Transverse colon (tissue), 4 donors: Measurements from ENCODE around the gene ITM2C. TPM values are rescaled to one million over a fixed set of nuclear protein-coding genes. Genes with fewer than 3 reads are reported as not detected.

Experiments used
- DNase-seq: peaks from one replicate; pipeline ENCODE4 v3.0.0-alpha.2; 2019
- H3K27ac ChIP-seq, 4 donors: fragments of 200-600 bp; sonication (generic); 2 replicates each; pipeline ENCODE4 v1.5.1; 2016 to 2018; ENCODE audit warnings: inconsistent platforms in 4 of 4
- H3K27me3 ChIP-seq: fragments of 200-600 bp; sonication (generic); 2 replicates; pipeline ENCODE4 v1.5.1; 2017; ENCODE audit warnings: inconsistent platforms
- H3K36me3 ChIP-seq, 4 donors: fragments of 200-600 bp; sonication (generic); 2 replicates each; pipeline ENCODE4 v1.5.1; 2017 to 2019; ENCODE audit warnings: inconsistent platforms in 4 of 4
- H3K4me1 ChIP-seq, 4 donors: fragments of 200-600 bp; sonication (generic); 2 replicates each; pipeline ENCODE4 v1.5.1; 2017 to 2020; ENCODE audit warnings: inconsistent platforms in 4 of 4
- H3K4me3 ChIP-seq, 4 donors: fragments of 200-600 bp; sonication (generic); 1 replicate in 1 of 4; 2 replicates in 3 of 4; pipeline versions ENCODE4 v1.5.1 to v1.6.1; 2017 to 2019; ENCODE audit warnings: inconsistent platforms in 4 of 4
- H3K9me3 ChIP-seq, 2 donors: fragments of 200-600 bp; sonication (generic); 2 replicates each; pipeline ENCODE4 v1.5.1; 2017 to 2019; ENCODE audit warnings: inconsistent platforms in 2 of 2
- CTCF ChIP-seq, 5 experiments: fragments of 200-600 bp in 3 of 5; fragments of 450-650 bp in 2 of 5; sonication (generic) in 3 of 5; IDR thresholded peaks; 1 replicate in 2 of 5; 2 replicates in 3 of 5; pipeline ENCODE4 v1.5.1; 2016 to 2017; ENCODE audit warnings: antibody characterized with exemption in 5 of 5, inconsistent platforms in 3 of 5, mild to moderate bottlenecking in 2 of 5, moderate library complexity in 1 of 5
- EP300 ChIP-seq: sonication (generic); formaldehyde crosslinking; IDR thresholded peaks from one replicate; pipeline ENCODE4 v1.6.1; 2017; ENCODE audit warnings: antibody characterized with exemption, low read depth
- POLR2A ChIP-seq: fragments of 450-650 bp; IDR thresholded peaks from one replicate; pipeline ENCODE4 v1.6.1; 2016; ENCODE audit warnings: antibody characterized with exemption, mild to moderate bottlenecking, moderate library complexity
- POLR2AphosphoS5 ChIP-seq, 3 donors: sonication (generic); formaldehyde crosslinking; IDR thresholded peaks; one replicate each; pipeline ENCODE4 v1.6.1; 2016; ENCODE audit warnings: antibody characterized with exemption in 3 of 3
- WGBS, 2 donors: methylation state at CpG; one replicate each; pipeline ENCODE4 v1.1.5; 2018; ENCODE audit warnings: low coverage in 1 of 2; 5-methylcytosine and 5-hydroxymethylcytosine counted together
- in situ Hi-C, 4 donors: fragments of 200-750 bp; cut with MboI; loops; one replicate each; pipeline versions ENCODE4 v1.15.0 to v1.15.1; 2017; ENCODE audit warnings: low sequenced_read_pairs in 3 of 4, low pct_ligation_motif_present in 1 of 4, low pct_unique_long_range_greater_than_20kb in 1 of 4
- intact Hi-C: fragments of 100-400 bp; cut with DNase I; formaldehyde crosslinking; loops from one replicate; pipeline ENCODE4 v1.15.1; 2023; ENCODE audit warnings: low total_unique reads
- total RNA-seq, 4 donors: library from RNA; depleted of rRNA; stranded (reverse); fragments of >200 nt; gene quantifications; one replicate each; pipeline ENCODE4 v1.1.0, GENCODE V29; 2016

The ITM2C gene
- total RNA-seq, 4 donors from 2014 or later, result 911 to 2,535 (median 1,776) TPM

DNA sequence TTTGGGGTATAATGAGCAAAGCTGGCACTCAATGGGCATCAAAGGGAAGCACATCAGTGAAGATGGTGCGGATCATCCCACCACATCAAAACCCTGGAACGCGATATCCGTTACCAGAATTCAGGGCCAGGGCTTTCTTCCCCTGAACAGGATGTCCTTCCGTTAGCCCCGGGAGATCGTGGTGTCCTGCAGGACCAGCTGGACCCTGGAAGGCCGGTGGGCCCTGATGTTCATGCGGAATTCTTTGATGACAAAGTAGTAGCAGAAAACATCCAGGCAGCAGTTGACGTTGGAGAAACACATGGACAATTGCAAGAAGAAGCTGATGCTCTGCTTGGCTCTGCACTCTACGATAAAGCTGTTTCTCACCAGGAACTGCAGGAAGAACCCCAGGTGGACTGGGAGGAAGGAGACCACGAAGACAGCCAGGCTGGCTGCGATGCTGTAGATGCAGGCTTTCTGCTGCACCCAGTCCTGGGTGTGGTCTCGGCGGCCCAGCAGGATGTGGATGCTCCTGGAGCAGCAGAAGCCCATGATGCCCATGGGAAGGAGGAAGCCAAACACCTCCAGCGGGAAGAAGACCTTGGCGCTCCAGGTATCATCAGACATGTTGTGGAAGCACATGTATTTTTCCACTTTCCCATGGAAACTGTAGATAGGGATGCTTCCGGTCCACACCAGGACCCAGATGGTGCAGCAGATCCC lies 45.3 kb downstream of the ITM2C start:
- H3K36me3 ChIP-seq, result no peaks in the 10 kb centered on the region
- H3K4me1 ChIP-seq, result peaks cover 0 to 19% (median 2%) of the 10 kb centered on the region in 4 donors
- DNase-seq, result peak; percentile 3
- no peaks in the 10 kb centered on the region for H3K9me3 ChIP-seq
- no peak overlapping the region for H3K4me3 ChIP-seq
- H3K27me3 ChIP-seq, result no peaks in the 10 kb centered on the region
- intact Hi-C loops, result no loop called here
- in situ Hi-C loops, result loop anchor here (5.0 to 10.0 kb wide), 5 partner anchors 48 to 75 kb away; partner anchors contain the start of gene ITM2C (in 1 of the 4)
- no peak overlapping the region for H3K27ac ChIP-seq
- no peak for TF ChIP-seq POLR2A
- WGBS, 2 donors, result 98% methylated on average over 18 of the region's 18 CpGs; no CpG with 5 or more reads in 1 of the 2 donors

DNA sequence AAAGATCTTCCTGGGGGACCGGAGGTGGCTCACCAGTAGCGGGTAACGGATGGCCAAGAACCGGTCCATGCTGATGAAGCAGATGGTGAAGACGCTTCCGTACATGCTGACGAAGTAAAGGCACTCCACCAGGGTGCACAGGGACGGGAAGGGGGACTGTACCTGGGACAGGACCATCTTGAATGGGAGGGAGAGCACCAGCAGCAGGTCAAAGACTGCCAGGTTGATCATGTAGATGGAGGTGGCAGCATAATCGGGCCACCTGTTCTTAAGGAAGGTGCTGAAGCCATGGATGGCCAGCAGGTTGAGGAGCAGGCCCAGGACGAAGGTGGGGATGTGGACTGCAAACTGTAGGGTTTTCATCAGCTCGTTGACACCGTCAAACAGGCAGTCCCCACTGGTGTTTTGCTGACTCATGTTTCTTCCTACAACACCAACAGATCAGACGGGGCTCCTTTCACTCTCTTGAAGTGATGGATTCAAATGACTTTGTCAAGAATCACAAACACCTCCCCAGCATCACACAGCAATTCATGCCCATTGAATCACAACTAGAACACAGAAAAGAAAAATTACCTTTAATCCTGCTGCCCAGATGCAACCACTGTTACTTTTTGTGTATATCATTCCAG lies 45.9 kb downstream of the ITM2C start:
- Histone ChIP-seq H3K27ac (no peak overlapping the region), H3K27me3 (no peaks in the 10 kb centered on the region), H3K4me1 (peaks cover 0 to 19% (median 2%) of the 10 kb centered on the region in 4 donors), H3K9me3 (no peaks in the 10 kb centered on the region), H3K4me3 (no peak overlapping the region), H3K36me3 (no peaks in the 10 kb centered on the region)
- in situ Hi-C loops, result loop anchor here in 2 of 4 donors (10.0 kb wide), 2 partner anchors 56 to 76 kb away; no protein-coding TSS in a partner anchor
- TF ChIP-seq POLR2AphosphoS5 (IDR thresholded peaks at IDR 0.05) (no peak), POLR2A (no peak), CTCF (IDR thresholded peaks at IDR 0.05) (no peak), EP300 (no peak)
- 80 to 89% methylated on average over 3 to 13 of the region's 13 CpGs for WGBS, 2 donors
- DNase-seq, result peak; percentile 4
- intact Hi-C loops, result no loop called here

DNA sequence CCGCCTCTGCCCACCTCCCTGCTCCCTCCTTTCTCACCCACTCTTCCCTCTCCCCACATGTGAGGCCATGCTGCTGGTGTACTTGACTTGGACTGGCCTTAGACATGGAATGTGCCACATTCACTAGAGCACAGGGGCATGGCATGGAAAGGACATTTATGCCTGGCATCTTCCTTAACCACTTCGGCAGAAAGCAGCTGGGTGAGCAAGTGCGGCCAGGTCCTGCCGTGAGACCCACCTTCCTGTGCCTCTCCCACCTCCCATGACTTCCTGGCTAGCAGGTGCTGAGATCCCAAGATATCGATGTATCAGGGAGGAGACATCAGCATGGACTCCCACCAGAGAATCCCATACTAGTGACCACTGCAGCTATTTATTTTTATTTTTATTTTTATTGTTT lies 47.3 kb downstream of the ITM2C start:
- TF ChIP-seq CTCF (IDR thresholded peaks at IDR 0.05), result no peak
- no peak for TF ChIP-seq POLR2AphosphoS5 (IDR thresholded peaks at IDR 0.05)
- TF ChIP-seq EP300, result no peak
- no peak for TF ChIP-seq POLR2A
- no peak for DNase-seq
- no peak overlapping the region for H3K27ac ChIP-seq
- in situ Hi-C loops, result loop anchor here in 2 of 4 donors (10.0 kb wide), 2 partner anchors 57 to 77 kb away; no protein-coding TSS in a partner anchor
- no peaks in the 10 kb centered on the region for H3K27me3 ChIP-seq
- 96% methylated on average over 5 of the region's 5 CpGs; no CpG with 5 or more reads in 1 of the 2 donors for WGBS, 2 donors
- intact Hi-C loops, result no loop called here
- no peaks in the 10 kb centered on the region for H3K36me3 ChIP-seq
- peaks cover 0 to 19% (median 2%) of the 10 kb centered on the region in 4 donors for H3K4me1 ChIP-seq
- no peaks in the 10 kb centered on the region for H3K9me3 ChIP-seq
- no peak overlapping the region for H3K4me3 ChIP-seq

DNA sequence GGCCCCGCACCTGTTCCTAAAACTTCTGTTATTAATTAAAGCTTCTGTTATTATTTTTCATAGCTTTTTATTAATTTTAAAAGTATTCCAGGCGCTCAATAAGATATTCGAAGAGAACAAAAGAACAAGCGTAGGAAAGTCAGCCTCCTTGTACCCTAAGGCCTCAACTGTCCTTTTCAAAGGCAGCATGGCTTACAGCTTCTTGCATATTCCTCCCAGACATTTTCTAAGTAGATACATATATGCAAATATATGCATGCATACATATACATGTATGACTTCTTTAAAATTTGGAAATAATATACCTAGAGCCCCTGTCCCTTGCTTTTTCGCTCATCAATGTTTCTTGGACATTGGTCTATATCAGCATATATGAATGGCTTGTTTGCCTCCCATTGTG lies 48.0 kb downstream of the ITM2C start:
- intact Hi-C loops, result no loop called here
- no peak for TF ChIP-seq EP300
- TF ChIP-seq POLR2A, result no peak
- TF ChIP-seq CTCF (IDR thresholded peaks at IDR 0.05), result no peak
- TF ChIP-seq POLR2AphosphoS5 (IDR thresholded peaks at IDR 0.05), result no peak
- Histone ChIP-seq H3K4me3 (no peak overlapping the region), H3K27me3 (peaks cover 4% of the 10 kb centered on the region), H3K4me1 (peaks cover 0 to 19% (median 2%) of the 10 kb centered on the region in 4 donors), H3K36me3 (no peaks in the 10 kb centered on the region), H3K9me3 (no peaks in the 10 kb centered on the region), H3K27ac (no peak overlapping the region)
- no peak for DNase-seq
- in situ Hi-C loops, result loop anchor here in 2 of 4 donors (10.0 kb wide), 2 partner anchors 58 to 78 kb away; no protein-coding TSS in a partner anchor
- 95 to 97% methylated on average over 5 of the region's 5 CpGs for WGBS, 2 donors
